Vagina (tissue), 2 donors: ENCODE data around the gene ALOX12. TPM values are rescaled to one million over a fixed set of nuclear protein-coding genes. Genes with fewer than 3 reads are reported as not detected.
A peak's percentile ranks its signal among the peaks of the same experiment; 100 is the strongest.

ENCODE experiments used
- DNase-seq, 2 donors: peaks; one replicate each; pipeline ENCODE4 v3.0.0-alpha.2; 2017; ENCODE audit errors: extremely low spot score in 2 of 2
- H3K27ac ChIP-seq: fragments of 200-600 bp; sonication (generic); one replicate; pipeline ENCODE4 v1.5.1; 2019
- H3K27me3 ChIP-seq: fragments of 200-600 bp; sonication (generic); one replicate; pipeline ENCODE4 v1.5.1; 2019
- H3K36me3 ChIP-seq, 2 donors: fragments of 200-600 bp; sonication (generic); one replicate each; pipeline ENCODE4 v1.5.1; 2017 to 2019
- H3K4me1 ChIP-seq: fragments of 200-600 bp; sonication (generic); one replicate; pipeline ENCODE4 v1.5.1; 2019
- H3K4me3 ChIP-seq, 2 donors: fragments of 200-600 bp; sonication (generic); 1 replicate in 1 of 2; 2 replicates in 1 of 2; pipeline ENCODE4 v1.5.1; 2016 to 2019
- H3K9me3 ChIP-seq: fragments of 200-600 bp; sonication (generic); one replicate; pipeline ENCODE4 v1.5.1; 2019
- POLR2A ChIP-seq, 2 donors: fragments of 450-650 bp; IDR thresholded peaks; one replicate each; pipeline ENCODE4 v1.6.1; 2017; ENCODE audit warnings: antibody characterized with exemption in 2 of 2, mild to moderate bottlenecking in 2 of 2, moderate library complexity in 2 of 2
- POLR2AphosphoS5 ChIP-seq, 2 donors: sonication (generic); formaldehyde crosslinking; IDR thresholded peaks; one replicate each; pipeline ENCODE4 v1.9.0; 2017; ENCODE audit warnings: antibody characterized with exemption in 2 of 2, mild to moderate bottlenecking in 2 of 2, low read depth in 1 of 2; ENCODE audit not compliant: insufficient read depth in 1 of 2
- intact Hi-C: fragments of 100-400 bp; cut with DNase I; formaldehyde crosslinking; loops from one replicate; pipeline ENCODE4 v1.15.1; 2023
- total RNA-seq: library from RNA; depleted of rRNA; stranded (reverse); fragments of >200 nt; gene quantifications from one replicate; pipeline ENCODE4 v1.2.3, GENCODE V29; 2016
- TF ChIP-seq, protein P1 (sequence below), 3 experiments: fragments of 450-650 bp in 2 of 3; fragments of 200-600 bp in 1 of 3; sonication (generic) in 1 of 3; IDR thresholded peaks; one replicate each; pipeline ENCODE4 v1.5.1; 2017 to 2019; ENCODE audit warnings: antibody characterized with exemption in 3 of 3, mild to moderate bottlenecking in 2 of 3, moderate library complexity in 2 of 3

The ALOX12 gene
- total RNA-seq, 1 donor from 2014 or later, result 16.0 TPM

DNA sequence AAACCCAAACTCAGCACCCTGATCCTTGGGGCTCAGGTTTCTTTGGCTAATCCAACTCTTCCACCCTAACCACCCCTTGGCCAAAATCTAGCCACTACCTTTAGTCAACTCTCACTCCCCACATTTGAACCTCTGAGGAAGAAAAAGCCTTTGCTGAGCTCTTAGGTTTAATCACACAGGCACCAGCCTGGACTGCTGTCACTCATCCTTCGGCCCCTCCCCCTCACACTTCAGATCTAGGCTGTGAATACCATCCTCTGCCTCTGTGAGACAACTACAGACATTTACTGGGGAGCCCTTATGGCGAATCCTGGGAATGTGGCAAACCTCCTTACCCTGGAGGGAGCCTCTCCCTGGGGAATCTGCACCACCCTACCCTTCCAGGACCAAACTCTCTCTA is 11.3 kb downstream of the ALOX12 start:
- Histone ChIP-seq H3K27ac (no peak overlapping the region), H3K4me1 (peaks cover 24% of the 10 kb centered on the region), H3K36me3 (peaks cover 0 to 10% of the 10 kb centered on the region in 2 donors), H3K4me3 (no peak overlapping the region), H3K9me3 (no peaks in the 10 kb centered on the region), H3K27me3 (no peaks in the 10 kb centered on the region)
- intact Hi-C loops, result loop anchor here (10.0 kb wide), 1 partner anchor 342 kb away; no protein-coding TSS in a partner anchor
- DNase-seq, result no peak
- no peak for TF ChIP-seq POLR2AphosphoS5 (IDR thresholded peaks at IDR 0.05; ENCODE audit: insufficient read depth in 1 of 2, low read depth in 1 of 2)
- TF ChIP-seq, protein P1, sequence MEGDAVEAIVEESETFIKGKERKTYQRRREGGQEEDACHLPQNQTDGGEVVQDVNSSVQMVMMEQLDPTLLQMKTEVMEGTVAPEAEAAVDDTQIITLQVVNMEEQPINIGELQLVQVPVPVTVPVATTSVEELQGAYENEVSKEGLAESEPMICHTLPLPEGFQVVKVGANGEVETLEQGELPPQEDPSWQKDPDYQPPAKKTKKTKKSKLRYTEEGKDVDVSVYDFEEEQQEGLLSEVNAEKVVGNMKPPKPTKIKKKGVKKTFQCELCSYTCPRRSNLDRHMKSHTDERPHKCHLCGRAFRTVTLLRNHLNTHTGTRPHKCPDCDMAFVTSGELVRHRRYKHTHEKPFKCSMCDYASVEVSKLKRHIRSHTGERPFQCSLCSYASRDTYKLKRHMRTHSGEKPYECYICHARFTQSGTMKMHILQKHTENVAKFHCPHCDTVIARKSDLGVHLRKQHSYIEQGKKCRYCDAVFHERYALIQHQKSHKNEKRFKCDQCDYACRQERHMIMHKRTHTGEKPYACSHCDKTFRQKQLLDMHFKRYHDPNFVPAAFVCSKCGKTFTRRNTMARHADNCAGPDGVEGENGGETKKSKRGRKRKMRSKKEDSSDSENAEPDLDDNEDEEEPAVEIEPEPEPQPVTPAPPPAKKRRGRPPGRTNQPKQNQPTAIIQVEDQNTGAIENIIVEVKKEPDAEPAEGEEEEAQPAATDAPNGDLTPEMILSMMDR (IDR thresholded peaks at IDR 0.05), result no peak

DNA sequence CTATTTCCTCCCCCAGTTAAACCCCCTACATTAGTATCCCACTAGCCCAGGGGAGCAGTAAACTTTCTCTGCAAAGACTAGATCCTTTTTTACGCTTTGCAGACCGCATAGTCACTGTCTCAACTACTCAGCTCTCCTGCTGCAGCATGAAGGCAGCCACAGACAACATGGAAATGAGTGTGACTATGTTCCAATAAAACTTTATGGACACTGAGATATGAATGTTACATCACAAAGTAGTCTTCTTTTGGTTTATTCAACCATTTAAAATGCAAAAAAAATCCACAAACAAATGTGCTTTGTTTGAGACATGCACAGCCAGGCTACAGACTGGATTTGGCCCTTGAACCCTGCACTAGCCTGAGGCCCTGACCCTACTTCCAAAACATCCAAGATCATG is 14.7 kb downstream of the ALOX12 start:
- no peaks in the 10 kb centered on the region for H3K9me3 ChIP-seq
- no peaks in the 10 kb centered on the region for H3K36me3 ChIP-seq
- H3K4me1 ChIP-seq, result peaks cover 44% of the 10 kb centered on the region
- no peak overlapping the region for H3K27ac ChIP-seq
- intact Hi-C loops, result no loop called here
- no peak for DNase-seq
- no peak overlapping the region for H3K4me3 ChIP-seq
- no peak for TF ChIP-seq POLR2A (IDR thresholded peaks at IDR 0.05)
- no peak for TF ChIP-seq POLR2AphosphoS5 (IDR thresholded peaks at IDR 0.05; ENCODE audit: insufficient read depth in 1 of 2, low read depth in 1 of 2)
- TF ChIP-seq, protein P1 (IDR thresholded peaks at IDR 0.05), result no peak
- H3K27me3 ChIP-seq, result no peaks in the 10 kb centered on the region

DNA sequence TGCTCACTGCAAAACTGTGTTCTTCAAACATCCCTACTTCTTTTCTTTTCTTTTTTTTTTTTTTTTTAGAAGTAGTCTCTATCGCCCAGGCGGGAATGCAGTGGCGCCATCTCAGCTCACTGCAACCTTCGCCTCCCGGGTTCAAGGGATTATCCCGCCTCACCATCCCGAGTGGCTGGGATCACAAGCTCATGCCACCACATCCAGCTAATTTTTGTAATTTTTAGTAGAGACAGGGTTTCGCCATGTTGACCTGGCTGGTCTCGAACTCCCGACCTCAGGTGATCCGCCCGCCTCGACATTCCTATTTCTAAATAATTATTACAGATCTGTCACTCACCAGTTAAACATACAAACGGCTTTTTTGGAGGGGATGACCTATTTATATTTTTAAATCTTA is 15.6 kb downstream of the ALOX12 start:
- intact Hi-C loops, result no loop called here
- no peak for DNase-seq
- TF ChIP-seq POLR2A (IDR thresholded peaks at IDR 0.05), result no peak
- Histone ChIP-seq H3K27me3 (no peaks in the 10 kb centered on the region), H3K36me3 (no peaks in the 10 kb centered on the region), H3K9me3 (no peaks in the 10 kb centered on the region), H3K4me3 (peak overlapping the region; percentile 68 to 85), H3K4me1 (peaks cover 50% of the 10 kb centered on the region), H3K27ac (peak overlapping the region; percentile 96)

DNA sequence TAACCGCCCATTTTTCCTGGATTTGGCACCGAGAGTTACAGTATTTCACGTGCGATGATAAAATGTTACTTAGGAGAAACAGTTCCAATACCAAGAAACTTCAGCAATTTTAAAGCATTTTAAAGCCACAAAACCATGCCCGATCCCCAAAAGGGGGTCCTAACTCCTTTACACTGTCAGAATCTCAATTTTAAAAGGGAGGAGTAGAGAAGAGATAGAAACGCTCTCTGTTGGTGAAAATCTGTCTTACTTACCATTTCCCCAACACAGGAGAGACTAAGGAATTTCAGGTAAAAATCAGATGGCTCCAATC is 16.0 kb downstream of the ALOX12 start:
- Histone ChIP-seq H3K4me1 (peaks cover 55% of the 10 kb centered on the region), H3K27ac (peak overlapping the region; percentile 96), H3K4me3 (peak overlapping the region; percentile 68 to 85), H3K27me3 (no peaks in the 10 kb centered on the region), H3K9me3 (no peaks in the 10 kb centered on the region), H3K36me3 (no peaks in the 10 kb centered on the region)
- DNase-seq, result no peak
- intact Hi-C loops, result no loop called here
- TF ChIP-seq, protein P1 (IDR thresholded peaks at IDR 0.05), result no peak
- TF ChIP-seq POLR2A (IDR thresholded peaks at IDR 0.05) (no peak), POLR2AphosphoS5 (IDR thresholded peaks at IDR 0.05; ENCODE audit: insufficient read depth in 1 of 2, low read depth in 1 of 2) (no peak)

DNA sequence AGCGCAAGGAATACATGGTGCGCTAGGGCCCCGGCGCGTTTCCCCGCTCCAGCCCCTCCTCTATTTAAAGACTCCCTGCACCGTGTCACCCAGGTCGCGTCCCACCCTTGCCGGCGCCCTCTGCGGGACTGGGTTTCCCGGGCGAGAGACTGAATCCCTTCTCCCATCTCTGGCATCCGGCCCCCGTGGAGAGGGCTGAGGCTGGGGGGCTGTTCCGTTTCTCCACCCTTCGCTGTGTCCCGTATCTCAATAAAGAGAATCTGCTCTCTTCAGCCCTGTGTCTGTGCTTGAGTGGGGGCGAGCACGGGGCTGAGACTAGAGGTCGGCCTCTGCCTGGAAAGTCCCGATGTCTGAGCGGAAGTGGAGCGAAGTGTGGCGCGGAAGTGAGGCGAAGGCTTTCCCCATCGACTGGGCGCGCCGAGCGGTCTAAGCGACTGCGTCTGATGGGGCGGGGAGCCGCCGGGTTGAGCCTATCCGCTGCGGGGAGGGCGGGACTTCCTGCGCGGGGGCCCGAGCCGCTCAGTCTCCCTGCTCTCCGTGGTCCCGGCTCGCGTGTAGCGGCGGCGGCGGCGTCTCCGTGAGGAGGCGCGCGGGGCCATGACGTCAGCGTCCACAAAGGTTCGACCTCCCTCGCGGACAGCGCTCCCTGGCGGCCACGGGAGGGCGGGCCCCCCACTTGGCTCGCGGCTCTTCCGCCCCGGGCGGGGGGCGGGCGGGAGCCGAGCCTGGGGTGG is 18.6 kb downstream of the ALOX12 start:
- H3K4me1 ChIP-seq, result peaks cover 71% of the 10 kb centered on the region
- H3K27me3 ChIP-seq, result no peaks in the 10 kb centered on the region
- intact Hi-C loops, result no loop called here
- H3K27ac ChIP-seq, result peak overlapping the region; percentile 96
- H3K36me3 ChIP-seq, result no peaks in the 10 kb centered on the region
- H3K4me3 ChIP-seq, result peak overlapping the region; percentile 68 to 85
- no peaks in the 10 kb centered on the region for H3K9me3 ChIP-seq
- TF ChIP-seq, protein P1 (IDR thresholded peaks at IDR 0.05), result peak in 2 of 3 experiments; percentile 32 to 75
- peak in 1 of 2 donors; percentile 70 for TF ChIP-seq POLR2A (IDR thresholded peaks at IDR 0.05)
- TF ChIP-seq POLR2AphosphoS5 (IDR thresholded peaks at IDR 0.05; ENCODE audit: insufficient read depth in 1 of 2, low read depth in 1 of 2), result peak; percentile 79 to 94
- DNase-seq, result peak in 1 of 2 donors; percentile 97
